GM12872 (cell line): ENCODE results near the gene COL6A3.

ENCODE experiments used
- CTCF ChIP-seq: IDR thresholded peaks from 3 replicates; pipeline ENCODE4 v1.5.1; 2011; ENCODE audit warnings: low read depth, mild to moderate bottlenecking, low read length, moderate library complexity; ENCODE audit not compliant: insufficient read depth

COL6A3 gene

DNA sequence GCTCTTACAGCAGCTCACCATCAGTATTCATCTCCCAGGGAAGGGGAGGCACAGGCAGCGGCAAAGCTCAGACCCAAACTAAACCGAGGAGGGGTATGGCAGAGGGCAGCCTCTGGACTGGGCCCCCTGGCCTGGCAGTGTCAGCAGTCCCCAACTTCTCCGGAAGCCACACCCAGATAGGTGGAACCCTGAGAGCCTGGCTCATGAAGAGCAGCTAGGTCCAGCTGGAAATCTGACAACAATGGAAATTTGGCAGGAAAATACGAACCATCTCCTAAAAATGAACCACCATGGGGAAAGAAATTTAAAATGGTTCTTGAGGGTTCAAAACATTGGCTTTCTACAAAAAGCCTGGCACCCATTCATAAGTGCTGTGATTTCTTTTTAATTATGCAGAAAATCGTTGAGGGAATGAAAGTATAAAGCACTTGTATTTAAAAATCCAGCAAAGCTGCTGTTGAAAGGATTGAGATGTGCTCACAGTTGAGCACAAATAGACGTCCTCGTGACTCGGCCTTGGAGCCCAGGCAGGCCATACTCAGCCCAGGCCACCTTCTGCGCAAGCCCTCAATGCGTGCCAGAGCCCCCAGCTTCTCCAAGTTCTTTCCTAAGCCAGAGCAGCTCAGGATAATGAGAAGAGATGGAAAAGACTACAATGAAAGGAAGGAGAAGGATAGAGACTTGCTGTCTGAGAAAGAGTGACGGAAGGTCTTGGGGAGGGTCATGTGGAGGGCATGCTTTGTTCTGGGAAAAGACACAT lies 93.0 kb downstream of the COL6A3 start:
- TF ChIP-seq CTCF, result no peak

DNA sequence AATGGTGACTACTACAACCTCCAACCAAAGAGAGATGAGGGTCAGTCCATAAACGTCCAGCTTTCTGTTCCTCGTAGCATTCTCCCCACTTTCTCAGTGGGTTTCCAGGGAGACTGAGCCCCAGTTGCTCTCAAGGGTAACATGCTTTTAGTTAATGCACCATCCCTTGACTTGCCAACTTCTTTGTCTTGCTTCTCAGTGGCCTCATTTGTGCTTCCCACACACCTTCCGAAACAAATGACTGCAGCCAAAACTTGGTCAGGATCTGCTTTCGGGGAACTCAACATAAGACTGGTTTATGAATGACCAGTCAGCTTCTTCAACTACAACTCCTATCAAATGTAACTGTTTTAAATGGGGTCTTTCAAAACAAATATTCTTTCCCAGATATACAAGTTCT lies 94.1 kb downstream of the COL6A3 start:
- TF ChIP-seq CTCF, result no peak

DNA sequence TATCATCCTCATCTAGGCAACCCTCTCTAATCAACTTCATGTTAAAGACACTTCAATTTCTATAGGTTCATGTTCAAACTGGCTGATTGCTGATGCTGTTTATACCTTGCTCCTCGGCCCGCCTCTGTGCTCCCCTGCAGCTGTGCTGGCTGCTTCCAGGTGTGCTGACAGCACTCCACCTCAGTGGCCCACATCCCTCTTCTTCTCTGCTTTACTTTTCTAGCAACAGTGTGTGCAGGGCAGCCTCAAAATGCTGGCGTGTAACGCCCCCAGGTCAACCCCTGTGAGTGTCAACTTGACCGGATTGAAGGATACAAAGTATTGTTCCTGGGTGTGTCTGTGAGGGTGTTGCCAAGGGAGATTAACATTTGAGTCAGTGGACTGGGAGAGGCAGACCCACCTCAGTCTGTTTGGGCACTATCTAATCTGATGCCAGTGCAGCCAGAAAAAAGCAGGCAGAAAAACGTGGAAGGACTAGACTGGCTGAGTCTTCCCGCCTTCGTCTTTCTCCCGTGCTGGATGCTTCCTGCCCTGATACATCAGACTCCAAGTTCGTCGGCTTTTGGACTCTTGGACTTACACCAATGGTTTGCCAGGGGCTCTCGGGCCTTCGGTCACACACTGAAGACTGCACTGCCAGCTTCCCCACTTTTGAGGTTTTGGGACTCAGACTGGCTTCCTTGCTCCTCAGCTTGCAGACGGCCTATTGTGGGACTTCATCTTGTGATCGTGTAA lies 94.7 kb downstream of the COL6A3 start:
- no peak for TF ChIP-seq CTCF

DNA sequence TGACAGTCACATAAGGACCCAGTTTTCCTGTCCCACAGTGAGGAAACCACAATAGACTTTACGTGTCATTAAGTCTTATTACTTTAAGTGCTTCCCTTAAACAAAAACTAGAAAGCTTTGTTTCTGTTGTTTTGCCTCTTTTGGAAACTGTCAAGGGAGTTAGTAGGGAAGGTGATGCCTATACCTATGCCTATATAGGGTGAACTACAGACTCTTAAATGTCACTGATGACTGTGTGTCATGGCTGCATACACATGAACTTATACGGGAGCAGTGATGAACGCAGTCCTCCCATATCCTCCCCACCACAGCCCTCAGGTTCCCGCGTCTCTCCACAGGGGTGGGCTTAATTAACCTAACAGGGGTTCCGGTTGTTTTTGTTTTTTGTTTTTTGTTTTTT lies 97.6 kb downstream of the COL6A3 start:
- no peak for TF ChIP-seq CTCF

GRCh38 chr2:237315829-237316225 lies 98.1 kb downstream of the COL6A3 start:
- no peak for TF ChIP-seq CTCF

DNA sequence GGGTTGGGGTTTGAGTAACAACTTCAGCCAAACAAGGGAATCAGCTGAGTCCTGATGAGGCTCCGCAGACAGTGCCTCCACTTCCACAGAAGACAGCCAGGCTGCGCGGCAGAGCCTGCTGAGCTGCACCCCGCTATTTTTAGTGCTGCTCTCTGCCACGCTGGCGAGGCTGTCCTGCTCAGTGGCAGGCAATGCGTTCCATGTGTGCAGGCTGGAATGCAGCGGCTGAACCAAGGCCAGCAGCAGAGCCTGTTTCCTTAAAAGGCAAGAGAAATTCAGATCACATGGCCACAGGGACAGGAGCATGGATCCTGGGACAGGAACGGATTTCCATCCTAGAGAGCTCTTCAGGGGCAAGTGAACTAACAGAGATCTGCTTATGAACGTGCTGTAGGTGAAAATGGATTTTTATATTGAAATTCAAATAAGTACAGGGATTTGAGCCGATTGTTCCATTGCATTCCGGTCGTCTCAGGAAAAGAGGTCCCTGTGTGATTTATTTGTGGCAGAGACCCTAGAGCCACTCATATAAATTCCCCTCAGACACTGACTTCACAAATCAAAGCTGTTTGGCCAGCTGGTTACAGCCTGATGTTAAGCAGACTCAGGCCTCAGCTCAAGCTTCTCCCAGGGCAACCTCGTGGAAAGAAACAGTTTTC lies 98.7 kb downstream of the COL6A3 start:
- no peak for TF ChIP-seq CTCF

- TF ChIP-seq CTCF, result no peak
These were observed 99.3 kb downstream of the COL6A3 start for GRCh38 chr2:237314681-237315080.
